Peyer's patch (tissue), 4 donors: ENCODE data around the gene TNFRSF13B. TPM values are rescaled to one million over a fixed set of nuclear protein-coding genes. Genes with fewer than 3 reads are reported as not detected.
A peak's percentile ranks its signal among the peaks of the same experiment; 100 is the strongest.

Source experiments
- DNase-seq, 3 donors: peaks; one replicate each; pipeline ENCODE4 v3.0.0-alpha.2; 2017 to 2019
- H3K27ac ChIP-seq, 4 donors: fragments of 200-600 bp; sonication (generic); one replicate each; pipeline ENCODE4 v1.5.1; 2016 to 2019
- H3K27me3 ChIP-seq, 2 donors: fragments of 200-600 bp; sonication (generic); one replicate each; pipeline ENCODE4 v1.5.1; 2019
- H3K36me3 ChIP-seq, 3 donors: fragments of 200-600 bp; sonication (generic); one replicate each; pipeline ENCODE4 v1.5.1; 2016 to 2019
- H3K4me1 ChIP-seq, 4 donors: fragments of 200-600 bp; sonication (generic); one replicate each; pipeline ENCODE4 v1.5.1; 2016 to 2019
- H3K4me3 ChIP-seq, 4 donors: fragments of 200-600 bp; sonication (generic); 1 replicate in 3 of 4; 2 replicates in 1 of 4; pipeline ENCODE4 v1.5.1; 2016 to 2019; ENCODE audit warnings: mild to moderate bottlenecking in 1 of 4
- H3K9me3 ChIP-seq, 4 donors: fragments of 200-600 bp; sonication (generic); one replicate each; pipeline ENCODE4 v1.5.1; 2016 to 2019; ENCODE audit warnings: mild to moderate bottlenecking in 1 of 4
- CTCF ChIP-seq, 6 experiments: fragments of 450-650 bp in 4 of 6; fragments of 200-600 bp in 2 of 6; sonication (generic) in 1 of 6; IDR thresholded peaks; one replicate each; pipeline ENCODE4 v1.5.1; 2017 to 2019; ENCODE audit warnings: antibody characterized with exemption in 6 of 6, mild to moderate bottlenecking in 3 of 6, moderate library complexity in 1 of 6
- POLR2A ChIP-seq, 2 donors: fragments of 450-650 bp; IDR thresholded peaks; one replicate each; pipeline ENCODE4 v1.5.1; 2017; ENCODE audit warnings: antibody characterized with exemption in 2 of 2, mild to moderate bottlenecking in 2 of 2, moderate library complexity in 2 of 2
- total RNA-seq, 4 donors: library from RNA; depleted of rRNA; stranded (reverse); fragments of >200 nt; gene quantifications; one replicate each; pipeline ENCODE4 v1.1.0, GENCODE V29; 2016

TNFRSF13B gene
- total RNA-seq, 4 donors from 2014 or later = 3.2 to 86.6 TPM; not detected in 2

GRCh38 chr17:16948587-16949376 is 23.1 kb downstream of the TNFRSF13B start:
- DNase-seq = peak in 1 of 3 donors; percentile 21
- Histone ChIP-seq H3K27me3 (no peaks in the 10 kb centered on the region), H3K36me3 (no peaks in the 10 kb centered on the region), H3K4me1 (no peaks in the 10 kb centered on the region), H3K9me3 (no peaks in the 10 kb centered on the region), H3K4me3 (no peak overlapping the region), H3K27ac (peak overlapping the region in 1 of 4 donors; percentile 32)
- TF ChIP-seq CTCF (IDR thresholded peaks at IDR 0.05) (no peak), POLR2A (IDR thresholded peaks at IDR 0.05) (no peak)

- Histone ChIP-seq H3K36me3 (no peaks in the 10 kb centered on the region), H3K27me3 (no peaks in the 10 kb centered on the region), H3K27ac (peak overlapping the region in 1 of 4 donors; percentile 32), H3K9me3 (no peaks in the 10 kb centered on the region), H3K4me3 (no peak overlapping the region), H3K4me1 (no peaks in the 10 kb centered on the region)
- DNase-seq = no peak
- TF ChIP-seq POLR2A (IDR thresholded peaks at IDR 0.05) = no peak
- TF ChIP-seq CTCF (IDR thresholded peaks at IDR 0.05) = no peak
Observed at GRCh38 chr17:16947470-16947869, 24.4 kb downstream of the TNFRSF13B start.

- no peaks in the 10 kb centered on the region for H3K4me1 ChIP-seq
- H3K27ac ChIP-seq = no peak overlapping the region
- no peak for TF ChIP-seq CTCF (IDR thresholded peaks at IDR 0.05)
- no peak for TF ChIP-seq POLR2A (IDR thresholded peaks at IDR 0.05)
- DNase-seq = peak in 1 of 3 donors; percentile 39
- H3K9me3 ChIP-seq = no peaks in the 10 kb centered on the region
- no peaks in the 10 kb centered on the region for H3K27me3 ChIP-seq
- H3K36me3 ChIP-seq = no peaks in the 10 kb centered on the region
- H3K4me3 ChIP-seq = no peak overlapping the region
Observed at GRCh38 chr17:16945663-16946218, 26.2 kb downstream of the TNFRSF13B start.

GRCh38 chr17:16945136-16945482 is 26.8 kb downstream of the TNFRSF13B start:
- Histone ChIP-seq H3K27ac (no peak overlapping the region), H3K9me3 (no peaks in the 10 kb centered on the region), H3K4me3 (no peak overlapping the region), H3K36me3 (no peaks in the 10 kb centered on the region), H3K27me3 (no peaks in the 10 kb centered on the region), H3K4me1 (no peaks in the 10 kb centered on the region)
- TF ChIP-seq POLR2A (IDR thresholded peaks at IDR 0.05) = no peak
- no peak for TF ChIP-seq CTCF (IDR thresholded peaks at IDR 0.05)
- peak in 1 of 3 donors; percentile 36 for DNase-seq

GRCh38 chr17:16944334-16945135 is 27.4 kb downstream of the TNFRSF13B start:
- Histone ChIP-seq H3K9me3 (no peaks in the 10 kb centered on the region), H3K27me3 (no peaks in the 10 kb centered on the region), H3K36me3 (no peaks in the 10 kb centered on the region), H3K4me3 (no peak overlapping the region), H3K27ac (no peak overlapping the region), H3K4me1 (no peaks in the 10 kb centered on the region)
- DNase-seq = peak in 1 of 3 donors; percentile 46
- TF ChIP-seq CTCF (IDR thresholded peaks at IDR 0.05) (no peak), POLR2A (IDR thresholded peaks at IDR 0.05) (no peak)
